GM21390 (cell line): Measurements from ENCODE around the gene REL.
A peak's percentile ranks its signal among the peaks of the same experiment; 100 is the strongest.
"Not testable (repeated sequence)": the region's sequence is repeated elsewhere in the genome, so short reads cannot be mapped to it uniquely, and the experiment has no call there.

Source experiments
- ATAC-seq: cut with Tn5 transposase; IDR thresholded peaks from one replicate; pipeline ENCODE4 v1.9.1; 2021; ENCODE audit not compliant: unreplicated experiment

Gene REL

DNA sequence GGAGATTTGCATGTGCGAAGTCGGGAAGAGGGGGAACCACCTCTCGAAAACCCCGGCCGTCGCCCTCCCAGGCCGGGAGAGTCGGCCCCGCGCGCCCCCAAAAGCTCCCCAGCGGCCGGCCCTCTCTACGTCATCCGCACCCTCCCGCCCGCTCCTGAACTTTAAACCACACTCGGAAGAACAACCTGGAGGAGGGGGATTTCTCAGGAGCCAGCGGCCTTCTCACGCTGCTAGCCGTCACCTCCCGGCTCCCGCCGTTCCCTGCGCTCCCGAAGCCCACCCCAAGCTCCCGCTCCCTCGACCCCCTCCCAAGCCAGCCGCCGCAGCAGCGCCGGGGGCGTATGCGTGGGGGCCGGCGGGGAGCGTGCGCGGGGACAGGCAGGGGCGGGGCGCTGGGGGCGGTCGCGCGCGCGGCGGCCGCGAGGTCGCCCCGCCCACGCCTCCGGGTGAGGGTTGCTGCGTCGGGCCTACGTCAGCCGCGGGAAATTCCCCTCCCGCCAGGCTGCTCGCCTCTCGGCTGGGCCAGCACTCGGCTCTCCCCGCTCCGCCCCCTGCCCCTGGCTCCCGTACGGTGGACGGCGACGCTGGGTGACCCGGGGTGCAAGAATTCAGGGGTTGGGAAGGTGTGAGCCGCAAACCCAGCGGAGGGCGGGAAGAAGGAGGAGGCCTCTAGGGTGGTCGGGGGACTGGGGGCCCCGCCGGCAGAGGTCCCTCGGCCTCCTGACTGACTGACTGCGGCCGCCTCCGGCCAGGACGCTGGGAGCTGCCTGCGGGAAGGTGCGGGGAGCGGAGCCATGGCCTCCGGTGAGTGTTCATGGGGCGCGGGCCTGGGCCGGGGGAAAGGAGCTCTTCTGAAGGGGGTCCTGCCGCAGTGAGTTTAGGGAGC, at the start of gene REL:
Gene REL, plus strand, starts transcription at position 528 of the 886 bp plus-strand sequence. Its CDS starts 267 bp downstream, at position 795.
- ATAC-seq: peak; percentile 75

DNA sequence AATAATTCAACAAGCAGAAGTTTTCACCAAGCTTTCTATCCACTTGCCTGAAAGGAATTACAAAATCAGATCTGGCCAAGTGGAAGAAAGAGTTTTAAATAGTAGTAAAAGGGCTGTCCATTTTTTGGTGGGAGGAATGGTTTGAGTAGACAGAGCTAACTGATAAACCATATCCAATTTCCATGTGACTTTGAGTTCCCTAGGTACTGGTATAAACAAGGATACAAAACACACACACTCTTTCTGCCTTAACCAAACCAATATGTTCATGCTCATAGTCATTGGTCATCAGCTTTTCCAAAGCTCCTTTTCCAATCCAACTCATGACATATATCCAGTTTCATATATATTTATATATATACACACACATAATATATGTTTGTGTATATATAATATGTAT, 49.5 kb upstream of the REL start:
- no peak for ATAC-seq

DNA sequence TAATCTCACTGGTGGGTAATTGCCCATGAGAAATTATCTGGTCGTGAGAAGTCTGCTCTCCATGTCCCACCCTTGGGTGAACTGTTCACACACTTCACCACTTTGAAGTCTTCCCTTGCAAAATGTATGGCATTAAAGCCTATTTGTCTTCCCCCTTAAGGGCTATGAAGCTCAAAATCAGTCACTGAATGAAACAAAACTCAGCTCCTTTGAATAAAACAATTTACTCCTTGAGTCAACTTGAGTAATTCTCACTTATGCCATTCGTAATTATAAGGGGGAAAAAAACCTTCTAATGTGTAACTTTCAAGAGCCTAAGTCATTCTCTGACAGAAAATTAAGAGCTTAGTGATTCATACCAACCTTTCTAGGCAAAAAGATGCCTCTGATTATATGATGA, 48.8 kb upstream of the REL start:
- no peak for ATAC-seq

DNA sequence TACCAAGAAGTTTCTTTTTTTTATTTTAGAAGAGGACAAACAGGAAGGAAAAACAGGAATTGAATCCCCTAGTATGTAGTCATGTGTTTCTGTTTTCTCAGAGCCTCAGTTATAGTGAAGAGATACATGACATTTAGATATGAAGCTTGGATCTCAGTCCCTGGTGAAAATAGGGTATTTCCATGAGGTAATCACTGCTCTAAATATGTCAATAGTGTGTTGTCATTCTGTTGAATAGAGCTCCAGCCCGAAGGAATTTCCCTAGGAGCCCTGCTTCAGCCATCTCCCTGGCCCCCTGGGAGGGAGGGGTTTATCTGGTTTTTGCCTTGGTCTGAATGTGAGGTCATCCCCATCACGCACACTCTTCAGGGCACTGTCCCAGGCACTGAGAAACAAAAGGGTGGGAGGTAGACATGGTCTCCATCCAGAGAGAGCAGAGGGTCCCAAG, 47.1 kb upstream of the REL start:
- peak; percentile 31 for ATAC-seq

DNA sequence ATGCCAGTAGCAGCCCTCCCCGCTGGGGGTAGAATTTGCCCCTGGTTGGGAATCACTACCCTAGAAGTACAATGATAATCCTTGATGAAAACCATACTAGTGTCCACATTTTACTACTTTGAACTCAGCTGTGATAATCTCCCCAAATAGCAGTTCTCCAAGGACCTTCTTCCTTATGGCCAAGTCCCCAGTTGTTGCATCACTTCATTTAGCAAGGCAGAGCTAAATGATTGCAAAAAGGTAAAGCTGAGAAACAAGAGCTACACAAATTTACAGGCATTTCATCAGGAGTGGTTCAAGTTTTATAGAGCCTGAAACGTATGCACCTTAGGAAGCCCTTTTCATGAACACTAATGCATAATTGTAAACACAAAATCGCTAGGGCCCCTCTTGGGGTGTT, 44.9 kb upstream of the REL start:
- no peak for ATAC-seq

DNA sequence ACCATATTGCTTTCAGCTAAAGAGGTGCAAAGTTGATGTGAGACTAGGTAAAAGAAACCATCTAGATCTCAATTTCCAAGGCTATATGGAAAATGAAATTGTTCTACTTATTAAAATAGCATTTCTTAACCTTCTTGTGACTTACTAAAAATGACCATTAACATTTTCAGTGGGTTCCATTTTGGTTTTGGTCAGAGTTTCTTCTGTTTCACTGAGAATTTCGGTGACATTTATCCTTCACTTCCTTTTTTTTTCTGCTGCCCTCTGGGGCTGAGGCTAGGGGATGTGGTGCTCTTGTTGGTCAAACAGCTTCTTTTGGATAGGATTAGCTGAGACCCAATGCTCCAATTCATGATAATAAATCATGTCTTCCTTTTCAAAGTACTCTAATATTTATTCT, 44.3 kb upstream of the REL start:
- peak; percentile 23 for ATAC-seq

DNA sequence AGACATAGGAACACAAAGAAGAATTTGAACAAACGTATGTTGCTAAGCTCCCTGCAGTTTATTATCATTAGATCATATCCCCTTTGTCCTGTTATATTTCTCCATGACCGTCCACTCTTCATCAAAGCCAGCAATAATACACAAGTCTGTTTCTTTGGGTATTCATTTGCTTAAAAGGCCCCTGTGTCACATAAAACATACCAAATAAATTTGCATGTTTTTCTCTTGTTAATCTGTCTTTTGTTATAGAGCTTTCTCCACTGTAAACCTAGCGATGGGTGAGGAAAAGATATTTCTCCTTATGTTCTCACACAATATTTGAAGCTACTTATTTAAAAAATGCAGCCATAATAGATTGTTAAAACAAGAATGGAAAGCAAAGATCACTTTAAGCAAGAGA, 42.9 kb upstream of the REL start:
- ATAC-seq: no peak

DNA sequence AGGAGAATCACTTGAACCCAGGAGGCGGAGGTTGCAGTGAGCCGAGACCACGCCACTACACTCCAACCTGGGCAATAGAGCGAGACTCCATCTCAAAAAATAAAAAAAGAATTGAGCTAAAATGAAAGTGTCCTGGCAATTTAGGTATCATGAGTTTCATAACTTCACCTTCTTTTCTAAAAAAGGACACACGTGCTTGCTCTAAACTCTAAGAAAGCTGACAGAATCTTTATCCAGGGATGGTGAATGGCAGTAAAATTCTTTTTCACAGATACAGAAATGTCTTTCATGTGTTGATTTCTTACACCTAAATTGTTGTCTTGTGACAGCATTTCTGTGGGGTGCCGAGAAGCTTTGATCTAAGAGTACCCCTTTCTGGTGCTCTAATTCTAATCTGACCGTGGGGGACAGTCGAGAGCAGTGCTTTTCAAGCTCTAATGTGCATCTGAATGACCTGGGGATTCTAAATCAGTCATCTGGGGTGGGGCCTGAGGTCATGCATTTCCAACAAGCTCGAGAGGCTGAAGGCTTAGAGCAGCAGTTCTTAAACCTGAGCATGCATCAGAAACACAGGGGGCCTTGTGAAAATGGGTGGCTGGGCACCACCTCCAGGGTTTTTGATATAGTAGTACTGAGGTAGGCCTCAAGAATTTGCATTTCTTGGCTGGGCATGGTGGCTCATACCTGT, 42.1 kb upstream of the REL start:
- peak; percentile 44 for ATAC-seq

DNA sequence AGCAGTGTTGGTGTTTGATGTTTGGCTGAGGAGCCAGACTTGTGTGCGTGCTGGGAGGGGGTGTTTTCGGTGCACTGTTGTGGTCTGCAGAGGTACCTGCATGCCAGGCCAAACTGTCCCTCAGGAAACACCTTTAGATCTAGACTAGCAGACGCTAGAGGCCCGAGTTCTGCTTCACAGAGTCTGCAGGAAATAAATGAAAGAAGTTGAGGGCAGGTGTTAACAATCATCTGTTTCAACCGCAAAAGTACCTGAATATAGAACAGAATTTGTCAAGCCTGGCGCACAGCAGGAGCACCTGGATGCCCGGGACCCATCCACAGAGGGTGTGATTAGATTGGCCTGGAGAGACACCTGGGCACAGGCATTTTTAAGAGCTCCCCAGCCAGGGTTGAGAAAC, 40.5 kb upstream of the REL start:
- ATAC-seq: peak; percentile 48

DNA sequence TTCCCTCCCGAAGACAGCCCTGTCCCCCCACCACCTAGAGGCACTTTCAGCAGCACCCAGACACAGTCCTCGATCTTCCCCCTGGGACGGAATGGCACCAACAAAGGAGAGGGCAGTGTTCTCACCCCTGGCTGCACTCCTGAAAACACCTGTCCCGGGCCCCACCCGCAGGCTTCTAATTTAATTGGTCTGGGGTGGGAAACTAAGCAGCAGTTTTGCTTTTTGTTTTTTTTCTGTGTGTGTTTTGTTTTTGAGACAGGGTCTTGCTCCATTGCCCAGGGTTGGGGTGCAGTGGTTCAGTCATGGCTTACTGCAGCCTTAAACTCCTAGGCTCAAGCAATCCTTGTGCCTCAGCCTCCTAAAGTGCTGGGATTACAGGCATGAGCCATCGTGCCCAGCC, 38.4 kb upstream of the REL start:
- no peak for ATAC-seq

DNA sequence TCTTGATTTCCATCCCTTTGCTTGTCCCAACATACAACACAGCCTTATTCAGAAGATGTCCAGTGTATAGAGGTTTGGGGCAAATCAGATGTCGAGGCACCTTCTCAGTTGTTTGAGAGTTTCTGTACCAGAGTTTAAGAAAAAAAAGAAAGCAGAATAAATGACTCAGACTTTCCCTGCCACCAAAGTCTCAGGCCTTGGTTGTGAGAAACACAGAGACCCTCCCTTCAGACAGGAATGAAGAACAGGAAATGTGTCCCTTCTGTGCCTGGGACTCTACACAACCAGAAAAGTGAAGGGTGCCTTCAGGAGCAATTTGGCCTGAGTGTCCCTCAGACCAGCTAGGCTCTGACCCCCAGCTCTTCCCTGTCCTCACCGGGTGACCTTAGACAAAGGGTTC, 37.3 kb upstream of the REL start:
- no peak for ATAC-seq

DNA sequence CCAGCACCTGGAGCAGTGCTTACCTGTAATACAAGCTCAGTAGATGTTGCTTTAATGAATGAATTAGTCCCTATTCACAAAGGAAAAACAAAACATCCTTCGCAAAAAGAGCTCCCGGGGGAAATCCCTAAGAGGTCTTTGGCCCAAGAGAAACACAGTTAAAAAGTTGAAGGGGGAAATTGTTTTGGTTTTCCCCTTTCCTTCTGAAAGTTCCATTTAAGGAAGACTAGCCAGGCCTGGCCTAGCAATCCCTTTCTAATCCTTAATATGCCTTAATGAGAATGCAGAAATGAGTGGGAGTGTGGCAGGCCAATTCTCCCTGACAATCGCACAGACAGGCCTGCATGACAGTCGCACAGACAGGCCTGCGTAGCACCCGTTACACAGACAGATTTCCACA, 33.5 kb upstream of the REL start:
- ATAC-seq: no peak

DNA sequence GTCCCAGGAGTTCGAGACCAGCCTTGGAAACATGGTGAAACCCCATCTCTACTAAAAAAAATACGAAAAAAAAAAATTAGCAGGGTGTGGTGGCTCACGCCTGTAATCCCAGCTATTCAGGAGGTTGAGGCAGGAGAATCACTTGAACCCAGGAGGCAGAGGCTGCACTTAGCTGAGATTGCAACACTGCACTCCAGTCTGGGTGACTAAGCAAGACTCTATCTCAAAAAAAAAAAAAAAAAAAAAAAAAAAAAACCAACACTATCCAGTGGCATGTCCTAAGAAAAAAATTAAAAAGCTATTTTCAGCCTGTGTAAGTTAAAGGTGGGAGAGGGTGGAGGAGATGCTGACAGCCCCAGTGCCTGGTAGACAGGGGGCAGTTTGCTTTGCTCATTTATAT, 32.2 kb upstream of the REL start:
- no peak for ATAC-seq

DNA sequence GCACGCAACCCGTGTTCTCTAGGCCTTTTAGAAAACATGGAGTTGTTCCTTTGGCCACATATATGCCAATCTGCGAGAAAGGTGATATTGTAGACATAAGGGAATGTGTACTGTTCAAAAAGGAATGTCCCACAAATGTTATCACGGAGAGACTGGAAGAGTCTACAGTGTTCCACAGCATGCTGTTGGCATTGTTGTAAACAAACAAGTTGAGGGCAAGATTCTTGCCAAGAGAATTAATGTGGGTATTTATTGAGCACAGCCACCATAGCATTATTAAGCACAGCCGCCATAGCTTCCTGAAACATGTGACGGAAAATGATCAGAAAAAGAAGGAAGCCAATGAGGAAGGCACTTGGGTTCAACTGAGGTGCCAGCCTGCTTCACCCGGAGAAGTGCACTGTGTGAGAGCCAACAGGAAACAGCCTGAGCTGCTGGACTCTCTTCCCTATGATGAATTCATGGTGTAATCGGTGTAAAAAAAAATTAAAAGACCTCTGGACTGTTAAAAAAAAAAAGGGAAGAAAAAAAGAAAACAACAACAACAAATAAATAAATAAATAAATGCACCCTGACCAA, 29.0 kb upstream of the REL start:
- ATAC-seq: no peak

DNA sequence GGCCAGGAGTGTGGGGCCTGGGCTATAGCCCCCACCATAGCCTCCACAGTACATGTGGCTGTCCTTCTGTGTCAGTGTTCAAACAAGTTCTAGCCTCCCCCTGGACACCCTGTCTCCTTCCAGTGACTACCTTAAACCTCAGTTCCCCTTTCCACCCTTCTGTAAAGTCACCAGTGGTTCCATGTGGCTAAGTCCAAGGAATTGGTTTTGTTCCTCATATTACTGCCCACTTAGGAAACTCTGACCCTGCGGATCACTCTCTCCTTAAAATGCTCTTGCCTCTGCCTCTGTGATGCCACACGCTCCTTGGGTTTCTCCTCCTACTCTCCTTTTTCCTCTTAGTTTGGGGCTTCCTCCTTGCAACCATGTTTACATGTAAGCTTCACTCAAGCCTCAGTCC, 27.8 kb upstream of the REL start:
- no peak for ATAC-seq

DNA sequence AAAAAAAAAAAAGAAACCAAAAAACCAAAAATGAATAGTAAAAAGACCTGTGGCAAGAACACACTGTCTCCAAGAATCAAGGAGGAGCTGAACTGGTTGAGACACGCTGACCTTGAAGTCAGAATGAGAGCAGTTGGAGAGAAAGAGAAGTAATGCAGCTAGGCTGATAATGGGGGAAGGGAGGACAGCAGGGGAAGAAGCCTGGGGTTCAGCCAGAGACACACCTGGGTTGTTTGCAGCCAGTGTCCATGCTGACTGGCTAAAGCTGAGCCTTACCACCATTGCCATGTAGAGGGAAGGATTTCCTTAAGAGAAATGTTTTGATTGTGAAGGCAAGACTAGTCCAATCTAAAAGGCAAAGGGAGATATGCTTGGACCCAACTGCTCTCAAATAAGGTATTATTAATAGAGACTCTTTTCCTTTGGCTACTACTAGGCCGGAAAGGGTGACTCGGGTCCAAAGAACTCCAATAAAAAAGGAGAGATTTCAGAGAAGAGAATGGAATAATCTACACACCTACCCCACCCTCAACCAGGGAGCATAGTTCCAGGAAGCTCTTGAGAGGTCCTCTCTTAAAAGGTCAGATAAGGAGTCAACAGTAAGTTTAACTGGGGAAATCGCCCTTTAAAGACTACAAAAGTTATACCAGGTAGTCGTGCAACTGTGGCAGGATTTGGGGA, 25.2 kb upstream of the REL start:
- no peak for ATAC-seq

DNA sequence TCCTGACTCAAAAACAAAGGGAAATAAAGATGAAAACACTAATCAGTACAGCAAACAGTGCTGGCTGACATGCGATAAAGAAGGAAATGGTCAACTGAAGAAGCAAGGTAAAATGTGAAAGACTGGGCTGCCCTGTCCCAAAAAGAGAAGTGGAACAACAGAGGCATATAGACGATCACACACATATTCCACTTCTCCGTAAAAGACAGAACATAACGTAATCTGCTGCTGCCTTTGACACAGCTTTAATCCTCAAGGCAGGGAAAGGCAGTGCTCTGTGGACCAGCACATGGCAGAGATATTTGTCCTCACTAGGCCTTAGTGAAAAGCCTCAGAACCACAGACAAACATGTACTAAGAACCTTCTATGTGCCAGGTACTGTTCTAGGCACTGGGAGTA, 24.3 kb upstream of the REL start:
- no peak for ATAC-seq

DNA sequence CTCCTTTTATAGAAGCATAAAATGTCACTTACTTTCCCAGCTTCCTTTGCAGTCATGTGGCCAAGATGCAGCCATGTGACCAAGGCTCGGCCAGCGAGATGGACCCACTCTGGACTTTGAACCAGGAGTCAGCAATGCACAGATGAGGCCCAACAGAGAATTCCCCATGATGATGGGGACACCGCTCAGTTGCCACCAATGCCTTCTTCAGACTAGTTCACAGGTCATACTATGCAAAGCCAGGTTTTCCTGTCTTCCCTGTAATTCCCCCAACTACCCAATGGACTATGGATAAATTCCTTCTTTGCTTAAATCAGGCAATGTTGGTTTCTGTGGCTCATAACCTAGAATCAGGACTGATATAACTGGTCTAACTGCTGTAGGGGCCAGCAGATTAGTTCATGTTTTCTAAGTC, 22.5 kb upstream of the REL start:
- no peak for ATAC-seq

DNA sequence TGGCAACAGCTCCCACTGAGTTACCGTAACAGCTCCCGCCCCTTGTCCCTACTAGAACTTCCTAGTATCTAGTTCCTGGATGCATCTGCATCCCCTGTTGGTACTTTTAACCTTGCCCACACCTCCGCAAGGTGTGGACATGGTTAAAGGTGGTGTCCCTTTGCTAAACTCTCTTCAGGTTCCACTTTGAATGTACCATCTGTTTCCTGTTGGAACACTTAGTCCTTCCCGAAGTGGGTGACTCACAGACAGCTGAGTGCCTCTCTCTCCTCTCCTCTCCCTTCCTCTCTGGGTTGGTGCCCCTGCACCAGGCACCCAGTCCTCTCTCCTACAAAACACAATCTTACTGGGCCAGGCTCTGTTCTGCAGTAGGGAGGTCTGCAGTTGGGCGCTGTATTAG, 19.6 kb upstream of the REL start:
- no peak for ATAC-seq

DNA sequence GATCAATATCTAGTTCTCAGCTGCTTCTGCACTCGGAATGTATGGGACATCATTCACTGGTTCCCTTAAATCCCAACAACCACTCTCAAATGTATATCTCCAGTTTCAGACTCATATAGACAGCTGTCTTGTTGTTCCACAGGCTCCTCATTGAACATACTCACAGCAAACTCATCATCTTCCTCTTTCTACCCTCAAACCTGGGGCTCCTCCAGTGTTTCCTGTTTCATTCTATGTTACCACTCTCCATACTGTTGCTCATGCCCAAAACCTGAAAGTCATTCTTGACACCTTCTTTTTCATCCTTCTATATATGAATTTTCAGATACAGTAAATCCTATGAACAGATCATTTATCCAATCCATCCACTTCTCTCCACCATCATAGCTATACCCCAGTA, 18.7 kb upstream of the REL start:
- no peak for ATAC-seq

DNA sequence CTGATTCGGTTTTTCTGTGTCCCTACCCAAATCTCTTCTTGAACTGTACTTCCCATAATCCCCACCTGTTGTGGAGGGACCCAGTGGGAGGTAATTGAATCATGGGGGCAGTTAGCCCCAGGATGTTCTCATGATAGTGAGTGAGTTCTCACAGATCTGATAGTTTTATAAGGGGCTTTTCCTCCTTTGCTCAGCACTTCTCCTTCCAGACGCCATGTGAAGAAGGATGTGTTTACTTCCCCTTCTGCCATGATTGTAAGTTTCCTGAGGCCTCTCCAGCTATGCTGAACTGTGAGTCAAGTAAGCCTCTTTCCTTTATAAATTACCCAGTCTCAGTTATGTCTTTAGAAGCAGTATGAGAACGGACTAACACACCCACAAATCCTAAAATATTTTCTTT, 16.0 kb upstream of the REL start:
- ATAC-seq: not testable (repeated sequence)
